Measurements from ENCODE around the gene EMID1.
A peak's percentile ranks its signal among the peaks of the same experiment; 100 is the strongest.

The EMID1 gene

GRCh38 chr22:29204455-29205183 is 1.1 kb upstream of the EMID1 start:
- no peaks in the 10 kb centered on the region for H3K4me1 ChIP-seq
- H3K9ac ChIP-seq: no peak overlapping the region
- no peak overlapping the region for H3K4me3 ChIP-seq (ENCODE audit: low read depth, low read length)

DNA sequence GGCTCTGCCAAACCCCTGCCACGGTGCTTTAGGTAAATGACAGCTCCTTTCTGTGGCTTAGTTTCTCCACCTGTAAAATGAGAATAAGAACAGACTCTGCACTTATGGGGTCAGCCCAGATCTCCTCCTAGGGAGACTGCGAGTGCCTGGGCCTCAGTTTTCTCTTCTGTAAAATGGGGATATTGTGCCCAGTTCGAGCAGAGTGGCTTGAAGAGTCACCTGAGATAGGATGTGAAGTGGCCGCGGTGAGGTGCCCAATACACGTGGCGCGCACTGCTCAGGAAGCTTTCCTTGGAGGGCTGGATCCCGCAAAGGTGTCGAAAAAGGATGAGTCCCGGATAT is 473 bp upstream of the EMID1 start:
- H3K36me3 ChIP-seq (ENCODE audit: control insufficient read depth, insufficient read depth, low read length): no peaks in the 10 kb centered on the region
- no peaks in the 10 kb centered on the region for H3K4me1 ChIP-seq
- H3K9ac ChIP-seq: no peak overlapping the region
- no peaks in the 10 kb centered on the region for H3K79me2 ChIP-seq
- no peaks in the 10 kb centered on the region for H3K9me3 ChIP-seq (ENCODE audit: control insufficient read depth, low read length)
- H3K4me3 ChIP-seq (ENCODE audit: low read depth, low read length): peak overlapping the region; percentile 36
- TF ChIP-seq CTCF (IDR thresholded peaks at IDR 0.05): no peak
- H3K4me2 ChIP-seq (ENCODE audit: low read length): peak overlapping the region; percentile 57
- no peaks in the 10 kb centered on the region for H3K27me3 ChIP-seq (ENCODE audit: control insufficient read depth, insufficient read depth, low read length)
- H3K27ac ChIP-seq: no peak overlapping the region
- peak overlapping the region; percentile 58 for H2AFZ ChIP-seq

More at GRCh38 chr22:29204455-29205183, 1.1 kb upstream of the EMID1 start:
- H3K36me3 ChIP-seq (ENCODE audit: control insufficient read depth, insufficient read depth, low read length): no peaks in the 10 kb centered on the region
- H2AFZ ChIP-seq: no peak overlapping the region
- no peak overlapping the region for H3K4me2 ChIP-seq (ENCODE audit: low read length)
- H3K27me3 ChIP-seq (ENCODE audit: control insufficient read depth, insufficient read depth, low read length): no peaks in the 10 kb centered on the region
- TF ChIP-seq CTCF (IDR thresholded peaks at IDR 0.05): no peak
- no peak overlapping the region for H3K27ac ChIP-seq
- no peaks in the 10 kb centered on the region for H3K79me2 ChIP-seq
- H3K9me3 ChIP-seq (ENCODE audit: control insufficient read depth, low read length): no peaks in the 10 kb centered on the region

GRCh38 chr22:29206372-29207242 is 911 bp downstream of the EMID1 start:
- H3K4me2 ChIP-seq (ENCODE audit: low read length): peak overlapping the region; percentile 70
- peak overlapping the region; percentile 27 for H3K4me3 ChIP-seq (ENCODE audit: low read depth, low read length)
- H2AFZ ChIP-seq: peak overlapping the region; percentile 77
- H3K79me2 ChIP-seq: no peaks in the 10 kb centered on the region
- no peak overlapping the region for H3K27ac ChIP-seq
- H3K9me3 ChIP-seq (ENCODE audit: control insufficient read depth, low read length): no peaks in the 10 kb centered on the region
- H3K4me1 ChIP-seq: no peaks in the 10 kb centered on the region
- H3K9ac ChIP-seq: no peak overlapping the region
- TF ChIP-seq CTCF (IDR thresholded peaks at IDR 0.05): no peak
- H3K36me3 ChIP-seq (ENCODE audit: control insufficient read depth, insufficient read depth, low read length): no peaks in the 10 kb centered on the region
- no peaks in the 10 kb centered on the region for H3K27me3 ChIP-seq (ENCODE audit: control insufficient read depth, insufficient read depth, low read length)

DNA sequence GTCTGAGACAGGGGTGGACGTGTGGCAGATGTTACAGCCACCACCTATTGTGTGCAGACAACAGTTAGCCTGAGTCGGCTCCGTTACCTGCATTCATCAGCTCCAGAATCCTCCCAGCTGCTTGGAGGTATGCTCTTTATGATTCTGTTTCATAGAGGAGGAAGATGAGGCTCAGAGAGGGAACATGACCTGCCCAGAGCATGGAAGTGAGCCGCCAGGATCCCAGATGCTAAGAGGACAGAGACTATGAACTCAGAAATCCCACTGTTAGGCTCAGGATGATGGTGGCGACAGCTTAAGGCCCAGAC is 1.5 kb downstream of the EMID1 start:
- H3K4me2 ChIP-seq (ENCODE audit: low read length): no peak overlapping the region
- no peak overlapping the region for H3K4me3 ChIP-seq (ENCODE audit: low read depth, low read length)
- TF ChIP-seq CTCF (IDR thresholded peaks at IDR 0.05): no peak
- H3K9ac ChIP-seq: no peak overlapping the region
- H2AFZ ChIP-seq: no peak overlapping the region
- H3K9me3 ChIP-seq (ENCODE audit: control insufficient read depth, low read length): no peaks in the 10 kb centered on the region
- no peaks in the 10 kb centered on the region for H3K4me1 ChIP-seq
- no peaks in the 10 kb centered on the region for H3K79me2 ChIP-seq
- no peaks in the 10 kb centered on the region for H3K36me3 ChIP-seq (ENCODE audit: control insufficient read depth, insufficient read depth, low read length)
- H3K27ac ChIP-seq: no peak overlapping the region
- H3K27me3 ChIP-seq (ENCODE audit: control insufficient read depth, insufficient read depth, low read length): no peaks in the 10 kb centered on the region

Data from parathyroid adenoma (tissue), 2 donors.